ENCODE measurements around the gene ELL. TPM values are rescaled to one million over a fixed set of nuclear protein-coding genes. Genes with fewer than 3 reads are reported as not detected.

ELL gene
- total and polyA plus RNA-seq, 2 experiments from 2014 or later = 11.3 to 20.1 TPM

GRCh38 chr19:18507727-18508440 is 14.0 kb downstream of the ELL start (continued):
- TF ChIP-seq, protein P1, sequence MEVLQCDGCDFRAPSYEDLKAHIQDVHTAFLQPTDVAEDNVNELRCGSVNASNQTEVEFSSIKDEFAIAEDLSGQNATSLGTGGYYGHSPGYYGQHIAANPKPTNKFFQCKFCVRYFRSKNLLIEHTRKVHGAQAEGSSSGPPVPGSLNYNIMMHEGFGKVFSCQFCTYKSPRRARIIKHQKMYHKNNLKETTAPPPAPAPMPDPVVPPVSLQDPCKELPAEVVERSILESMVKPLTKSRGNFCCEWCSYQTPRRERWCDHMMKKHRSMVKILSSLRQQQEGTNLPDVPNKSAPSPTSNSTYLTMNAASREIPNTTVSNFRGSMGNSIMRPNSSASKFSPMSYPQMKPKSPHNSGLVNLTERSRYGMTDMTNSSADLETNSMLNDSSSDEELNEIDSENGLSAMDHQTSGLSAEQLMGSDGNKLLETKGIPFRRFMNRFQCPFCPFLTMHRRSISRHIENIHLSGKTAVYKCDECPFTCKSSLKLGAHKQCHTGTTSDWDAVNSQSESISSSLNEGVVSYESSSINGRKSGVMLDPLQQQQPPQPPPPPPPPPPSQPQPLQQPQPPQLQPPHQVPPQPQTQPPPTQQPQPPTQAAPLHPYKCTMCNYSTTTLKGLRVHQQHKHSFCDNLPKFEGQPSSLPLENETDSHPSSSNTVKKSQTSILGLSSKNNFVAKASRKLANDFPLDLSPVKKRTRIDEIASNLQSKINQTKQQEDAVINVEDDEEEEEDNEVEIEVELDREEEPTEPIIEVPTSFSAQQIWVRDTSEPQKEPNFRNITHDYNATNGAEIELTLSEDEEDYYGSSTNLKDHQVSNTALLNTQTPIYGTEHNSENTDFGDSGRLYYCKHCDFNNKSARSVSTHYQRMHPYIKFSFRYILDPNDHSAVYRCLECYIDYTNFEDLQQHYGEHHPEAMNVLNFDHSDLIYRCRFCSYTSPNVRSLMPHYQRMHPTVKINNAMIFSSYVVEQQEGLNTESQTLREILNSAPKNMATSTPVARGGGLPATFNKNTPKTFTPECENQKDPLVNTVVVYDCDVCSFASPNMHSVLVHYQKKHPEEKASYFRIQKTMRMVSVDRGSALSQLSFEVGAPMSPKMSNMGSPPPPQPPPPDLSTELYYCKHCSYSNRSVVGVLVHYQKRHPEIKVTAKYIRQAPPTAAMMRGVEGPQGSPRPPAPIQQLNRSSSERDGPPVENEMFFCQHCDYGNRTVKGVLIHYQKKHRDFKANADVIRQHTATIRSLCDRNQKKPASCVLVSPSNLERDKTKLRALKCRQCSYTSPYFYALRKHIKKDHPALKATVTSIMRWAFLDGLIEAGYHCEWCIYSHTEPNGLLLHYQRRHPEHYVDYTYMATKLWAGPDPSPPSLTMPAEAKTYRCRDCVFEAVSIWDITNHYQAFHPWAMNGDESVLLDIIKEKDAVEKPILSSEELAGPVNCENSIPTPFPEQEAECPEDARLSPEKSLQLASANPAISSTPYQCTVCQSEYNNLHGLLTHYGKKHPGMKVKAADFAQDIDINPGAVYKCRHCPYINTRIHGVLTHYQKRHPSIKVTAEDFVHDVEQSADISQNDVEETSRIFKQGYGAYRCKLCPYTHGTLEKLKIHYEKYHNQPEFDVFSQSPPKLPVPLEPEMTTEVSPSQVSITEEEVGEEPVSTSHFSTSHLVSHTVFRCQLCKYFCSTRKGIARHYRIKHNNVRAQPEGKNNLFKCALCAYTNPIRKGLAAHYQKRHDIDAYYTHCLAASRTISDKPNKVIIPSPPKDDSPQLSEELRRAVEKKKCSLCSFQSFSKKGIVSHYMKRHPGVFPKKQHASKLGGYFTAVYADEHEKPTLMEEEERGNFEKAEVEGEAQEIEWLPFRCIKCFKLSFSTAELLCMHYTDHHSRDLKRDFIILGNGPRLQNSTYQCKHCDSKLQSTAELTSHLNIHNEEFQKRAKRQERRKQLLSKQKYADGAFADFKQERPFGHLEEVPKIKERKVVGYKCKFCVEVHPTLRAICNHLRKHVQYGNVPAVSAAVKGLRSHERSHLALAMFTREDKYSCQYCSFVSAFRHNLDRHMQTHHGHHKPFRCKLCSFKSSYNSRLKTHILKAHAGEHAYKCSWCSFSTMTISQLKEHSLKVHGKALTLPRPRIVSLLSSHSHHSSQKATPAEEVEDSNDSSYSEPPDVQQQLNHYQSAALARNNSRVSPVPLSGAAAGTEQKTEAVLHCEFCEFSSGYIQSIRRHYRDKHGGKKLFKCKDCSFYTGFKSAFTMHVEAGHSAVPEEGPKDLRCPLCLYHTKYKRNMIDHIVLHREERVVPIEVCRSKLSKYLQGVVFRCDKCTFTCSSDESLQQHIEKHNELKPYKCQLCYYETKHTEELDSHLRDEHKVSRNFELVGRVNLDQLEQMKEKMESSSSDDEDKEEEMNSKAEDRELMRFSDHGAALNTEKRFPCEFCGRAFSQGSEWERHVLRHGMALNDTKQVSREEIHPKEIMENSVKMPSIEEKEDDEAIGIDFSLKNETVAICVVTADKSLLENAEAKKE (CRISPR knock-in tag; IDR thresholded peaks at IDR 0.05) = no peak
- TF ChIP-seq STAT1 (IDR thresholded peaks at IDR 0.05; ENCODE audit: unreplicated experiment) (no peak), NANOG (IDR thresholded peaks at IDR 0.05; ENCODE audit: borderline replicate concordance) (no peak), EZH2phosphoT487 (IDR thresholded peaks at IDR 0.05; ENCODE audit: unreplicated experiment) (no peak), CREB1 (CRISPR knock-in tag; IDR thresholded peaks at IDR 0.05; ENCODE audit: low read depth) (no peak), JUNB (IDR thresholded peaks at IDR 0.05; ENCODE audit: unreplicated experiment) (no peak)
- TF ChIP-seq, protein P2, sequence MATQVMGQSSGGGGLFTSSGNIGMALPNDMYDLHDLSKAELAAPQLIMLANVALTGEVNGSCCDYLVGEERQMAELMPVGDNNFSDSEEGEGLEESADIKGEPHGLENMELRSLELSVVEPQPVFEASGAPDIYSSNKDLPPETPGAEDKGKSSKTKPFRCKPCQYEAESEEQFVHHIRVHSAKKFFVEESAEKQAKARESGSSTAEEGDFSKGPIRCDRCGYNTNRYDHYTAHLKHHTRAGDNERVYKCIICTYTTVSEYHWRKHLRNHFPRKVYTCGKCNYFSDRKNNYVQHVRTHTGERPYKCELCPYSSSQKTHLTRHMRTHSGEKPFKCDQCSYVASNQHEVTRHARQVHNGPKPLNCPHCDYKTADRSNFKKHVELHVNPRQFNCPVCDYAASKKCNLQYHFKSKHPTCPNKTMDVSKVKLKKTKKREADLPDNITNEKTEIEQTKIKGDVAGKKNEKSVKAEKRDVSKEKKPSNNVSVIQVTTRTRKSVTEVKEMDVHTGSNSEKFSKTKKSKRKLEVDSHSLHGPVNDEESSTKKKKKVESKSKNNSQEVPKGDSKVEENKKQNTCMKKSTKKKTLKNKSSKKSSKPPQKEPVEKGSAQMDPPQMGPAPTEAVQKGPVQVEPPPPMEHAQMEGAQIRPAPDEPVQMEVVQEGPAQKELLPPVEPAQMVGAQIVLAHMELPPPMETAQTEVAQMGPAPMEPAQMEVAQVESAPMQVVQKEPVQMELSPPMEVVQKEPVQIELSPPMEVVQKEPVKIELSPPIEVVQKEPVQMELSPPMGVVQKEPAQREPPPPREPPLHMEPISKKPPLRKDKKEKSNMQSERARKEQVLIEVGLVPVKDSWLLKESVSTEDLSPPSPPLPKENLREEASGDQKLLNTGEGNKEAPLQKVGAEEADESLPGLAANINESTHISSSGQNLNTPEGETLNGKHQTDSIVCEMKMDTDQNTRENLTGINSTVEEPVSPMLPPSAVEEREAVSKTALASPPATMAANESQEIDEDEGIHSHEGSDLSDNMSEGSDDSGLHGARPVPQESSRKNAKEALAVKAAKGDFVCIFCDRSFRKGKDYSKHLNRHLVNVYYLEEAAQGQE (IDR thresholded peaks at IDR 0.05; ENCODE audit: unreplicated experiment) = no peak
- TF ChIP-seq, protein P3, sequence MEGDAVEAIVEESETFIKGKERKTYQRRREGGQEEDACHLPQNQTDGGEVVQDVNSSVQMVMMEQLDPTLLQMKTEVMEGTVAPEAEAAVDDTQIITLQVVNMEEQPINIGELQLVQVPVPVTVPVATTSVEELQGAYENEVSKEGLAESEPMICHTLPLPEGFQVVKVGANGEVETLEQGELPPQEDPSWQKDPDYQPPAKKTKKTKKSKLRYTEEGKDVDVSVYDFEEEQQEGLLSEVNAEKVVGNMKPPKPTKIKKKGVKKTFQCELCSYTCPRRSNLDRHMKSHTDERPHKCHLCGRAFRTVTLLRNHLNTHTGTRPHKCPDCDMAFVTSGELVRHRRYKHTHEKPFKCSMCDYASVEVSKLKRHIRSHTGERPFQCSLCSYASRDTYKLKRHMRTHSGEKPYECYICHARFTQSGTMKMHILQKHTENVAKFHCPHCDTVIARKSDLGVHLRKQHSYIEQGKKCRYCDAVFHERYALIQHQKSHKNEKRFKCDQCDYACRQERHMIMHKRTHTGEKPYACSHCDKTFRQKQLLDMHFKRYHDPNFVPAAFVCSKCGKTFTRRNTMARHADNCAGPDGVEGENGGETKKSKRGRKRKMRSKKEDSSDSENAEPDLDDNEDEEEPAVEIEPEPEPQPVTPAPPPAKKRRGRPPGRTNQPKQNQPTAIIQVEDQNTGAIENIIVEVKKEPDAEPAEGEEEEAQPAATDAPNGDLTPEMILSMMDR (conservative IDR thresholded peaks at IDR 0.05; ENCODE audit: low read depth in 2 of 2) = no peak
